HEK293 (cell line): ENCODE results near the gene ZNF790.

Experiments used
- GLI2 ChIP-seq: fragments of 450-650 bp; formaldehyde crosslinking; IDR thresholded peaks from 2 replicates; pipeline ENCODE4; 2017; ENCODE audit warnings: missing biosample characterization, missing genetic modification characterization, low read depth, borderline replicate concordance
- GLIS1 ChIP-seq: fragments of 450-650 bp; formaldehyde crosslinking; IDR thresholded peaks from 2 replicates; pipeline ENCODE4 v1.5.1; 2016; ENCODE audit warnings: missing biosample characterization, missing genetic modification characterization
- KLF7 ChIP-seq: fragments of 450-650 bp; formaldehyde crosslinking; IDR thresholded peaks from 2 replicates; pipeline ENCODE4 v1.5.1; 2016; ENCODE audit warnings: missing biosample characterization, missing genetic modification characterization, borderline replicate concordance
- MEIS1 ChIP-seq: sonication (generic); formaldehyde crosslinking; IDR thresholded peaks from 2 replicates; pipeline ENCODE4 v1.8.1; 2022; ENCODE audit warnings: missing genetic modification reagents, mild to moderate bottlenecking, borderline replicate concordance
- SCRT1 ChIP-seq: fragments of 450-650 bp; formaldehyde crosslinking; IDR thresholded peaks from 2 replicates; pipeline ENCODE4 v1.5.1; 2016; ENCODE audit warnings: missing biosample characterization, missing genetic modification characterization, borderline replicate concordance
- SETDB1 ChIP-seq: IDR thresholded peaks from one replicate; pipeline ENCODE4 v1.6.1; 2017; ENCODE audit warnings: mild to moderate bottlenecking, low read length, moderate library complexity, mixed read lengths; ENCODE audit not compliant: insufficient read length
- TRIM28 ChIP-seq: IDR thresholded peaks from 2 replicates; pipeline ENCODE4 v1.6.1; 2011; ENCODE audit warnings: low read length, control low read depth, borderline replicate concordance
- ZFP69B ChIP-seq: fragments of 450-650 bp; formaldehyde crosslinking; IDR thresholded peaks from 2 replicates; pipeline ENCODE4 v1.5.1; 2016; ENCODE audit warnings: missing biosample characterization, missing genetic modification characterization
- ZNF174 ChIP-seq: fragments of 450-650 bp; formaldehyde crosslinking; IDR thresholded peaks from 2 replicates; pipeline ENCODE4 v1.5.0; 2017; ENCODE audit warnings: missing biosample characterization, mild to moderate bottlenecking, missing genetic modification characterization
- ZNF202 ChIP-seq: fragments of 450-650 bp; formaldehyde crosslinking; IDR thresholded peaks from 2 replicates; pipeline ENCODE4 v1.5.1; 2016; ENCODE audit warnings: missing biosample characterization, missing genetic modification characterization, borderline replicate concordance
- ZNF23 ChIP-seq: fragments of 450-650 bp; formaldehyde crosslinking; IDR thresholded peaks from 2 replicates; pipeline ENCODE4 v1.5.1; 2016; ENCODE audit warnings: missing biosample characterization, missing genetic modification characterization, borderline replicate concordance
- ZNF302 ChIP-seq: fragments of 450-650 bp; formaldehyde crosslinking; IDR thresholded peaks from 2 replicates; pipeline ENCODE4 v1.5.1; 2016; ENCODE audit warnings: missing biosample characterization, missing genetic modification characterization, low read depth
- ZNF335 ChIP-seq: fragments of 450-650 bp; formaldehyde crosslinking; conservative IDR thresholded peaks from 2 replicates; pipeline ENCODE4 v1.5.1; 2016; ENCODE audit warnings: missing biosample characterization, missing genetic modification characterization
- ZNF37A ChIP-seq: fragments of 450-650 bp; IDR thresholded peaks from 2 replicates; pipeline ENCODE4 v1.5.1; 2018; ENCODE audit warnings: missing biosample characterization, missing genetic modification characterization
- ZNF473 ChIP-seq: fragments of 450-650 bp; formaldehyde crosslinking; IDR thresholded peaks from 2 replicates; pipeline ENCODE4 v1.5.1; 2017; ENCODE audit warnings: missing biosample characterization, missing genetic modification characterization
- ZNF48 ChIP-seq: fragments of 450-650 bp; formaldehyde crosslinking; IDR thresholded peaks from 2 replicates; pipeline ENCODE4 v1.5.1; 2016; ENCODE audit warnings: missing biosample characterization, missing genetic modification characterization
- ZNF501 ChIP-seq: fragments of 450-650 bp; formaldehyde crosslinking; IDR thresholded peaks from 2 replicates; pipeline ENCODE4 v1.5.1; 2016; ENCODE audit warnings: missing biosample characterization, missing genetic modification characterization
- ZNF521 ChIP-seq: fragments of 450-650 bp; formaldehyde crosslinking; IDR thresholded peaks from 2 replicates; pipeline ENCODE4 v1.5.1; 2017; ENCODE audit warnings: missing biosample characterization, mild to moderate bottlenecking, missing genetic modification characterization
- ZNF747 ChIP-seq: fragments of 450-650 bp; formaldehyde crosslinking; IDR thresholded peaks from 2 replicates; pipeline ENCODE4 v1.5.1; 2016; ENCODE audit warnings: missing biosample characterization, missing genetic modification characterization
- ZNF792 ChIP-seq: fragments of 450-650 bp; formaldehyde crosslinking; IDR thresholded peaks from 2 replicates; pipeline ENCODE4 v1.5.1; 2016; ENCODE audit warnings: missing biosample characterization, missing genetic modification characterization
- TF ChIP-seq, protein P1 (sequence below): fragments of 450-650 bp; formaldehyde crosslinking; conservative IDR thresholded peaks from 2 replicates; pipeline ENCODE4 v1.5.1; 2016; ENCODE audit warnings: low read depth, missing biosample characterization, missing genetic modification characterization
- TF ChIP-seq, protein P2 (sequence below): fragments of 450-650 bp; formaldehyde crosslinking; IDR thresholded peaks from 2 replicates; pipeline ENCODE4 v1.5.1; 2016; ENCODE audit warnings: missing biosample characterization, missing genetic modification characterization
- TF ChIP-seq, protein P3 (sequence below): IDR thresholded peaks from 2 replicates; pipeline ENCODE4 v1.6.1; 2011; ENCODE audit warnings: mild to moderate bottlenecking, low read depth, low read length, borderline replicate concordance
- TF ChIP-seq, protein P4 (sequence below): fragments of 450-650 bp; formaldehyde crosslinking; IDR thresholded peaks from 2 replicates; pipeline ENCODE4 v1.5.1; 2017; ENCODE audit warnings: missing biosample characterization, missing genetic modification characterization
- TF ChIP-seq, protein P5 (sequence below): fragments of 450-650 bp; formaldehyde crosslinking; IDR thresholded peaks from 2 replicates; pipeline ENCODE4 v1.5.1; 2016; ENCODE audit warnings: missing biosample characterization, missing genetic modification characterization
- TF ChIP-seq, protein P6 (sequence below): fragments of 450-650 bp; formaldehyde crosslinking; IDR thresholded peaks from 2 replicates; pipeline ENCODE4 v1.5.1; 2016; ENCODE audit warnings: missing biosample characterization, missing genetic modification characterization

The ZNF790 gene

DNA sequence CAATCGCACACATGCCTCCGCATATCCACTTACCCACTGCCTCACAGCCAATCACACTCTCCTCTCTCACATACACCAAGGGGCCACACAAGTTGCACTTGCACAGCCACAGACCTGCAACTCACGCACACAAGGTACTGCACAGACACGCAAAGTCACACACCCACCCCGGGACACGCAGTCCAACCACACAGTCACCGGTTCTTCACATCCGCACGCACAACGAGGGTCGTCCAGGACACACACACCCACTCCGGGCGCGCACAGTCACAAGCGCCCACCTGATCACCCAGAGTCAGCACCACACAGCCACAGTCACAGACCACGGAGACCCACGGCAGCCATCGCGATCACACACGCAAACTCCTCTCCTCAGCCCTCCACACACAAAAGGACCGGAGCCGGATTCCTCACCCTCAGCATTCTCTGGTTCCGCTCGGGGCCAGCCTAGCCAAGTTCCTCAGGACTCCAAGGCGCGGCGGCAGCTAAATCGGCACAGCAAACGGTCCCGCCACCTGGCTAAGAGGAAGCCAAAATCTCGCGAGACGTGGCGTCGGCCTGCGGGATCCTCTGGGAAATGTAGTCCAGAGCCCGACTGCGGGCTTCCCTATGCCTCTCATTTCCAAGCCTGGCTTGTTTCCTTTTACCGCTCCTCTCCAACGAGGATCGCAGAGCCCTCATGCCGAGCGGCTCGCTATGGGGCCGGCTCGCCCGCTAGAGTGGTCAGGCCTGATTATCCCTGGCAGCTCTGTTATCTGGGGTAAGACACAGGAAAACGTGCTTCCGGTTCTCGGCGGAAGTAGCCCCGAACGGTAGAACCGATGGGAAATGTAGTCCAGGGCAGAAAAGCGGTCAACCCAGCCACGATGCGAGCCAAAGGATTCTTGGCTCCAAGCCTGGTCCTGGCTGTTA lies 65.6 kb downstream of the ZNF790 start, which contains the start of gene ZNF850 (continued):
- TF ChIP-seq ZNF747 (tag by site-specific recombination) (no peak), ZNF174 (tag by site-specific recombination) (no peak), ZNF23 (tag by site-specific recombination) (no peak), ZNF202 (no peak), ZNF48 (tag by site-specific recombination) (no peak), ZNF473 (0 out of 2 replicates have a peak, but pooled peaks have one; percentile 22), ZNF37A (tag by site-specific recombination) (no peak), SETDB1 (peak; percentile 36), ZNF501 (tag by site-specific recombination) (peak; percentile 99), ZFP69B (tag by site-specific recombination) (peak; percentile 84), TRIM28 (no peak), MEIS1 (no peak), KLF7 (peak; percentile 59; the same call in 1 of the 2 replicates), GLIS1 (tag by site-specific recombination) (peak; percentile 32), GLI2 (tag by site-specific recombination) (no peak), ZNF792 (peak; percentile 92), ZNF521 (tag by site-specific recombination) (no peak), ZNF335 (tag by site-specific recombination) (peak; percentile 100), ZNF302 (tag by site-specific recombination) (0 out of 2 replicates have a peak, but pooled peaks have one; percentile 14), SCRT1 (tag by site-specific recombination) (peak; percentile 69; the same call in 1 of the 2 replicates)
- TF ChIP-seq, protein P1, sequence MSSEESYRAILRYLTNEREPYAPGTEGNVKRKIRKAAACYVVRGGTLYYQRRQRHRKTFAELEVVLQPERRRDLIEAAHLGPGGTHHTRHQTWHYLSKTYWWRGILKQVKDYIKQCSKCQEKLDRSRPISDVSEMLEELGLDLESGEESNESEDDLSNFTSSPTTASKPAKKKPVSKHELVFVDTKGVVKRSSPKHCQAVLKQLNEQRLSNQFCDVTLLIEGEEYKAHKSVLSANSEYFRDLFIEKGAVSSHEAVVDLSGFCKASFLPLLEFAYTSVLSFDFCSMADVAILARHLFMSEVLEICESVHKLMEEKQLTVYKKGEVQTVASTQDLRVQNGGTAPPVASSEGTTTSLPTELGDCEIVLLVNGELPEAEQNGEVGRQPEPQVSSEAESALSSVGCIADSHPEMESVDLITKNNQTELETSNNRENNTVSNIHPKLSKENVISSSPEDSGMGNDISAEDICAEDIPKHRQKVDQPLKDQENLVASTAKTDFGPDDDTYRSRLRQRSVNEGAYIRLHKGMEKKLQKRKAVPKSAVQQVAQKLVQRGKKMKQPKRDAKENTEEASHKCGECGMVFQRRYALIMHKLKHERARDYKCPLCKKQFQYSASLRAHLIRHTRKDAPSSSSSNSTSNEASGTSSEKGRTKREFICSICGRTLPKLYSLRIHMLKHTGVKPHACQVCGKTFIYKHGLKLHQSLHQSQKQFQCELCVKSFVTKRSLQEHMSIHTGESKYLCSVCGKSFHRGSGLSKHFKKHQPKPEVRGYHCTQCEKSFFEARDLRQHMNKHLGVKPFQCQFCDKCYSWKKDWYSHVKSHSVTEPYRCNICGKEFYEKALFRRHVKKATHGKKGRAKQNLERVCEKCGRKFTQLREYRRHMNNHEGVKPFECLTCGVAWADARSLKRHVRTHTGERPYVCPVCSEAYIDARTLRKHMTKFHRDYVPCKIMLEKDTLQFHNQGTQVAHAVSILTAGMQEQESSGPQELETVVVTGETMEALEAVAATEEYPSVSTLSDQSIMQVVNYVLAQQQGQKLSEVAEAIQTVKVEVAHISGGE (tag by site-specific recombination): peak; percentile 98
- TF ChIP-seq, protein P2, sequence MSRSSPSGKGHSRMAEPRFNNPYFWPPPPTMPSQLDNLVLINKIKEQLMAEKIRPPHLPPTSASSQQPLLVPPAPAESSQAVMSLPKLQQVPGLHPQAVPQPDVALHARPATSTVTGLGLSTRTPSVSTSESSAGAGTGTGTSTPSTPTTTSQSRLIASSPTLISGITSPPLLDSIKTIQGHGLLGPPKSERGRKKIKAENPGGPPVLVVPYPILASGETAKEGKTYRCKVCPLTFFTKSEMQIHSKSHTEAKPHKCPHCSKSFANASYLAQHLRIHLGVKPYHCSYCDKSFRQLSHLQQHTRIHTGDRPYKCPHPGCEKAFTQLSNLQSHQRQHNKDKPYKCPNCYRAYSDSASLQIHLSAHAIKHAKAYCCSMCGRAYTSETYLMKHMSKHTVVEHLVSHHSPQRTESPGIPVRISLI (tag by site-specific recombination): no peak
- TF ChIP-seq, protein P3, sequence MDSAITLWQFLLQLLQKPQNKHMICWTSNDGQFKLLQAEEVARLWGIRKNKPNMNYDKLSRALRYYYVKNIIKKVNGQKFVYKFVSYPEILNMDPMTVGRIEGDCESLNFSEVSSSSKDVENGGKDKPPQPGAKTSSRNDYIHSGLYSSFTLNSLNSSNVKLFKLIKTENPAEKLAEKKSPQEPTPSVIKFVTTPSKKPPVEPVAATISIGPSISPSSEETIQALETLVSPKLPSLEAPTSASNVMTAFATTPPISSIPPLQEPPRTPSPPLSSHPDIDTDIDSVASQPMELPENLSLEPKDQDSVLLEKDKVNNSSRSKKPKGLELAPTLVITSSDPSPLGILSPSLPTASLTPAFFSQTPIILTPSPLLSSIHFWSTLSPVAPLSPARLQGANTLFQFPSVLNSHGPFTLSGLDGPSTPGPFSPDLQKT: no peak
- TF ChIP-seq, protein P4, sequence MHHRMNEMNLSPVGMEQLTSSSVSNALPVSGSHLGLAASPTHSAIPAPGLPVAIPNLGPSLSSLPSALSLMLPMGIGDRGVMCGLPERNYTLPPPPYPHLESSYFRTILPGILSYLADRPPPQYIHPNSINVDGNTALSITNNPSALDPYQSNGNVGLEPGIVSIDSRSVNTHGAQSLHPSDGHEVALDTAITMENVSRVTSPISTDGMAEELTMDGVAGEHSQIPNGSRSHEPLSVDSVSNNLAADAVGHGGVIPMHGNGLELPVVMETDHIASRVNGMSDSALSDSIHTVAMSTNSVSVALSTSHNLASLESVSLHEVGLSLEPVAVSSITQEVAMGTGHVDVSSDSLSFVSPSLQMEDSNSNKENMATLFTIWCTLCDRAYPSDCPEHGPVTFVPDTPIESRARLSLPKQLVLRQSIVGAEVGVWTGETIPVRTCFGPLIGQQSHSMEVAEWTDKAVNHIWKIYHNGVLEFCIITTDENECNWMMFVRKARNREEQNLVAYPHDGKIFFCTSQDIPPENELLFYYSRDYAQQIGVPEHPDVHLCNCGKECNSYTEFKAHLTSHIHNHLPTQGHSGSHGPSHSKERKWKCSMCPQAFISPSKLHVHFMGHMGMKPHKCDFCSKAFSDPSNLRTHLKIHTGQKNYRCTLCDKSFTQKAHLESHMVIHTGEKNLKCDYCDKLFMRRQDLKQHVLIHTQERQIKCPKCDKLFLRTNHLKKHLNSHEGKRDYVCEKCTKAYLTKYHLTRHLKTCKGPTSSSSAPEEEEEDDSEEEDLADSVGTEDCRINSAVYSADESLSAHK: no peak; the same call in 1 of the 2 replicates
- TF ChIP-seq, protein P5, sequence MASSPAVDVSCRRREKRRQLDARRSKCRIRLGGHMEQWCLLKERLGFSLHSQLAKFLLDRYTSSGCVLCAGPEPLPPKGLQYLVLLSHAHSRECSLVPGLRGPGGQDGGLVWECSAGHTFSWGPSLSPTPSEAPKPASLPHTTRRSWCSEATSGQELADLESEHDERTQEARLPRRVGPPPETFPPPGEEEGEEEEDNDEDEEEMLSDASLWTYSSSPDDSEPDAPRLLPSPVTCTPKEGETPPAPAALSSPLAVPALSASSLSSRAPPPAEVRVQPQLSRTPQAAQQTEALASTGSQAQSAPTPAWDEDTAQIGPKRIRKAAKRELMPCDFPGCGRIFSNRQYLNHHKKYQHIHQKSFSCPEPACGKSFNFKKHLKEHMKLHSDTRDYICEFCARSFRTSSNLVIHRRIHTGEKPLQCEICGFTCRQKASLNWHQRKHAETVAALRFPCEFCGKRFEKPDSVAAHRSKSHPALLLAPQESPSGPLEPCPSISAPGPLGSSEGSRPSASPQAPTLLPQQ (tag by site-specific recombination): peak; percentile 58; the same call in 1 of the 2 replicates
- TF ChIP-seq, protein P6, sequence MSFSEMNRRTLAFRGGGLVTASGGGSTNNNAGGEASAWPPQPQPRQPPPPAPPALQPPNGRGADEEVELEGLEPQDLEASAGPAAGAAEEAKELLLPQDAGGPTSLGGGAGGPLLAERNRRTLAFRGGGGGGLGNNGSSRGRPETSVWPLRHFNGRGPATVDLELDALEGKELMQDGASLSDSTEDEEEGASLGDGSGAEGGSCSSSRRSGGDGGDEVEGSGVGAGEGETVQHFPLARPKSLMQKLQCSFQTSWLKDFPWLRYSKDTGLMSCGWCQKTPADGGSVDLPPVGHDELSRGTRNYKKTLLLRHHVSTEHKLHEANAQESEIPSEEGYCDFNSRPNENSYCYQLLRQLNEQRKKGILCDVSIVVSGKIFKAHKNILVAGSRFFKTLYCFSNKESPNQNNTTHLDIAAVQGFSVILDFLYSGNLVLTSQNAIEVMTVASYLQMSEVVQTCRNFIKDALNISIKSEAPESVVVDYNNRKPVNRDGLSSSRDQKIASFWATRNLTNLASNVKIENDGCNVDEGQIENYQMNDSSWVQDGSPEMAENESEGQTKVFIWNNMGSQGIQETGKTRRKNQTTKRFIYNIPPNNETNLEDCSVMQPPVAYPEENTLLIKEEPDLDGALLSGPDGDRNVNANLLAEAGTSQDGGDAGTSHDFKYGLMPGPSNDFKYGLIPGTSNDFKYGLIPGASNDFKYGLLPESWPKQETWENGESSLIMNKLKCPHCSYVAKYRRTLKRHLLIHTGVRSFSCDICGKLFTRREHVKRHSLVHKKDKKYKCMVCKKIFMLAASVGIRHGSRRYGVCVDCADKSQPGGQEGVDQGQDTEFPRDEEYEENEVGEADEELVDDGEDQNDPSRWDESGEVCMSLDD (tag by site-specific recombination): no peak
